GM06990 (cell line): ENCODE results near the gene SLC35B3.
"Not testable (repeated sequence)": the region's sequence is repeated elsewhere in the genome, so short reads cannot be mapped to it uniquely, and the experiment has no call there.

Experiments used
- DNase-seq: peaks from one replicate; pipeline ENCODE4 v3.0.0-alpha.2; 2011; ENCODE audit not compliant: insufficient read length; ENCODE audit errors: extremely low read depth
- H3K27me3 ChIP-seq: replicated peaks from 2 replicates; pipeline ENCODE4 v1.6.0; 2011; ENCODE audit warnings: low read length; ENCODE audit not compliant: control insufficient read depth, insufficient read depth
- H3K36me3 ChIP-seq: 2 replicates; pipeline ENCODE4 v1.5.1; 2011; ENCODE audit warnings: low read length; ENCODE audit not compliant: control insufficient read depth, insufficient read depth
- H3K4me3 ChIP-seq: replicated peaks from 2 replicates; pipeline ENCODE4 v1.5.1; 2011; ENCODE audit warnings: low read depth, mild to moderate bottlenecking, control low read depth, low read length
- CTCF ChIP-seq: IDR thresholded peaks from 2 replicates; pipeline ENCODE4 v1.5.1; 2011; ENCODE audit warnings: low read length, control low read depth, mild to moderate bottlenecking, inconsistent platforms; ENCODE audit not compliant: insufficient read depth, poor library complexity, severe bottlenecking

Gene SLC35B3

GRCh38 chr6:8468552-8469356, 33.4 kb upstream of the SLC35B3 start:
- Histone ChIP-seq H3K27me3 (no peaks in the 10 kb centered on the region), H3K36me3 (no peaks in the 10 kb centered on the region), H3K4me3 (no peak overlapping the region)
- TF ChIP-seq CTCF = no peak
- DNase-seq = no peak

- Histone ChIP-seq H3K36me3 (no peaks in the 10 kb centered on the region), H3K27me3 (no peaks in the 10 kb centered on the region), H3K4me3 (no peak overlapping the region)
- TF ChIP-seq CTCF = no peak
- no peak for DNase-seq
Measured at GRCh38 chr6:8462694-8463093, 27.3 kb upstream of the SLC35B3 start.

GRCh38 chr6:8462169-8462568, 26.8 kb upstream of the SLC35B3 start:
- TF ChIP-seq CTCF = no peak
- Histone ChIP-seq H3K27me3 (no peaks in the 10 kb centered on the region), H3K4me3 (no peak overlapping the region), H3K36me3 (no peaks in the 10 kb centered on the region)
- DNase-seq = no peak

GRCh38 chr6:8446391-8446790, 11.0 kb upstream of the SLC35B3 start:
- TF ChIP-seq CTCF = no peak
- Histone ChIP-seq H3K4me3 (no peak overlapping the region), H3K27me3 (no peaks in the 10 kb centered on the region), H3K36me3 (no peaks in the 10 kb centered on the region)
- DNase-seq = no peak

GRCh38 chr6:8445930-8446329, 10.6 kb upstream of the SLC35B3 start:
- not testable (repeated sequence) for H3K27me3 ChIP-seq, H3K4me3 ChIP-seq, H3K36me3 ChIP-seq, DNase-seq

- DNase-seq = no peak
- Histone ChIP-seq H3K4me3 (no peak overlapping the region), H3K36me3 (no peaks in the 10 kb centered on the region), H3K27me3 (no peaks in the 10 kb centered on the region; the same call in 1 of the 2 replicates)
- TF ChIP-seq CTCF = no peak
Measured at GRCh38 chr6:8442150-8442549, 6.8 kb upstream of the SLC35B3 start.
